Keratinocyte (primary cell): ENCODE measurements around the gene ARL4D.

Experiments
- EZH2 ChIP-seq: IDR thresholded peaks from one replicate; pipeline ENCODE4 v1.6.1; 2012; ENCODE audit warnings: inconsistent platforms, mild to moderate bottlenecking, low read length, moderate library complexity
- TF ChIP-seq, protein P1 (sequence below), 3 experiments: IDR thresholded peaks in 1 of 3; conservative IDR thresholded peaks in 1 of 3; optimal IDR thresholded peaks in 1 of 3; 2 replicates in 2 of 3; 3 replicates in 1 of 3; pipeline versions ENCODE3 to v1.5.1; 2011; ENCODE audit warnings: low read length in 3 of 3, mild to moderate bottlenecking in 3 of 3, moderate library complexity in 2 of 3, control low read depth in 1 of 3, inconsistent platforms in 1 of 3; ENCODE audit not compliant: insufficient read depth in 2 of 3; ENCODE audit errors: extremely low read depth in 1 of 3

DNA sequence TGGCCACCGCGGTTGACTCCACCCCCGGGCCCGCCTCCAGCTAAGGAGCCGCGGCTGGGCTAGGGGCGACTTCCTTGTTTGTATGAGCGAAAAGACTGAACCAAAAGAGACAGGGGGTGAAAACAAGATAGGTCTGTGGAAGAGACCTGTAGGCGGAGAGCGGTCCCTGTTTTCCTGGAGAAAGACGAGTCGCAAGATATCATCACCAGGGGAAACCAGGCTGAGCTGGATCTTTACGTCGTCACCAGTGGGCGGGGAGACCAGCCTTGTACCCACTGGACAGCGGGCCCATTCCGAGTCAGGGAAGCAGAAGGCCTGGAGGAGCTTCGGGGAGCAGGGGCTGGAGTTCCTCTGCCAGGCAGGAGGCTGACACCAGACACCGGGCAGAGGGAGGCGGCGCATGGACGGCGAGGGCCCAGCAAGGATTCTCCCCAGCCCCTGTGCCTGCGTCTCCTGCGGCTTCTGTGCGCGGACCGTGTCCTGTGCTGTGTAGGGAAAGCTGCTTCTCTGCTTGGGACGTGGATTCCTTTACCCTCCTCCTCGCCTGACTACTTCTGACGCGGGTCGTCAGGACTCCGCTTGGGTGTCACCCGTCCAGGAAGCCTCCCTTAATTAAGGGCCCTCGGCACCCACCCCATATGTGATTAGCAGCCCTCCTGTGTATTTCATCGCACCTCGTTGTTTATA is 10.3 kb upstream of the ARL4D start:
- TF ChIP-seq, protein P1, sequence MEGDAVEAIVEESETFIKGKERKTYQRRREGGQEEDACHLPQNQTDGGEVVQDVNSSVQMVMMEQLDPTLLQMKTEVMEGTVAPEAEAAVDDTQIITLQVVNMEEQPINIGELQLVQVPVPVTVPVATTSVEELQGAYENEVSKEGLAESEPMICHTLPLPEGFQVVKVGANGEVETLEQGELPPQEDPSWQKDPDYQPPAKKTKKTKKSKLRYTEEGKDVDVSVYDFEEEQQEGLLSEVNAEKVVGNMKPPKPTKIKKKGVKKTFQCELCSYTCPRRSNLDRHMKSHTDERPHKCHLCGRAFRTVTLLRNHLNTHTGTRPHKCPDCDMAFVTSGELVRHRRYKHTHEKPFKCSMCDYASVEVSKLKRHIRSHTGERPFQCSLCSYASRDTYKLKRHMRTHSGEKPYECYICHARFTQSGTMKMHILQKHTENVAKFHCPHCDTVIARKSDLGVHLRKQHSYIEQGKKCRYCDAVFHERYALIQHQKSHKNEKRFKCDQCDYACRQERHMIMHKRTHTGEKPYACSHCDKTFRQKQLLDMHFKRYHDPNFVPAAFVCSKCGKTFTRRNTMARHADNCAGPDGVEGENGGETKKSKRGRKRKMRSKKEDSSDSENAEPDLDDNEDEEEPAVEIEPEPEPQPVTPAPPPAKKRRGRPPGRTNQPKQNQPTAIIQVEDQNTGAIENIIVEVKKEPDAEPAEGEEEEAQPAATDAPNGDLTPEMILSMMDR (optimal IDR thresholded peaks at IDR 0.05 in 1 of 3, IDR thresholded peaks at IDR 0.05 in 1 of 3, conservative IDR thresholded peaks at IDR 0.05 in 1 of 3; ENCODE audit: extremely low read depth in 1 of 3, insufficient read depth in 2 of 3, low read length in 3 of 3), result no peak
- TF ChIP-seq EZH2, result no peak
